Measurements from ENCODE around the gene DCBLD1. TPM values are rescaled to one million over a fixed set of nuclear protein-coding genes. Genes with fewer than 3 reads are reported as not detected.
A peak's percentile ranks its signal among the peaks of the same experiment; 100 is the strongest.

Gene DCBLD1
- total RNA-seq, 1 experiment from 2014 or later = 11.2 TPM

GRCh38 chr6:117545161-117545595 is 62.7 kb downstream of the DCBLD1 start (continued):
- no peak for TF ChIP-seq HMGXB4 (CRISPR knock-in tag; IDR thresholded peaks at IDR 0.05)

- ATAC-seq (no peak), DNase-seq (ENCODE audit: low spot score) (no peak)
- Mint-ChIP-seq H3K27ac (no peak overlapping the region), H3K9me3 (no peaks in the 10 kb centered on the region), H3K4me1 (peaks cover 33% of the 10 kb centered on the region), H3K4me3 (no peak overlapping the region), H3K36me3 (no peaks in the 10 kb centered on the region; the same call in 1 of the 2 replicates), H3K27me3 (ENCODE audit: low read depth) (peaks cover 12% of the 10 kb centered on the region)
- POLR2A ChIA-PET = no interaction called here
- CTCF ChIA-PET = interaction anchor here (0.8 to 3.7 kb wide), 4 partner anchors 63 to 143 kb away, joined by 3 to 16 read pairs (median 6); no protein-coding TSS in a partner anchor
- TF ChIP-seq OVOL2 (CRISPR knock-in tag; IDR thresholded peaks at IDR 0.05; ENCODE audit: borderline replicate concordance) (no peak), KAT7 (CRISPR knock-in tag; IDR thresholded peaks at IDR 0.05; ENCODE audit: borderline replicate concordance) (no peak), ZBTB21 (CRISPR knock-in tag; IDR thresholded peaks at IDR 0.05; ENCODE audit: borderline replicate concordance) (no peak), MAX (CRISPR knock-in tag; IDR thresholded peaks at IDR 0.05) (no peak), JUN (CRISPR knock-in tag; IDR thresholded peaks at IDR 0.05) (no peak), TP53 (CRISPR knock-in tag; IDR thresholded peaks at IDR 0.05) (no peak), ZNF396 (CRISPR knock-in tag; IDR thresholded peaks at IDR 0.05; ENCODE audit: borderline replicate concordance) (no peak), HMGA2 (CRISPR knock-in tag; IDR thresholded peaks at IDR 0.05) (no peak), NFYB (CRISPR knock-in tag; conservative IDR thresholded peaks at IDR 0.05; ENCODE audit: low read depth) (no peak), EMX1 (CRISPR knock-in tag; IDR thresholded peaks at IDR 0.05) (no peak), ATF3 (CRISPR knock-in tag; conservative IDR thresholded peaks at IDR 0.05) (no peak)
- TF ChIP-seq, protein P1, sequence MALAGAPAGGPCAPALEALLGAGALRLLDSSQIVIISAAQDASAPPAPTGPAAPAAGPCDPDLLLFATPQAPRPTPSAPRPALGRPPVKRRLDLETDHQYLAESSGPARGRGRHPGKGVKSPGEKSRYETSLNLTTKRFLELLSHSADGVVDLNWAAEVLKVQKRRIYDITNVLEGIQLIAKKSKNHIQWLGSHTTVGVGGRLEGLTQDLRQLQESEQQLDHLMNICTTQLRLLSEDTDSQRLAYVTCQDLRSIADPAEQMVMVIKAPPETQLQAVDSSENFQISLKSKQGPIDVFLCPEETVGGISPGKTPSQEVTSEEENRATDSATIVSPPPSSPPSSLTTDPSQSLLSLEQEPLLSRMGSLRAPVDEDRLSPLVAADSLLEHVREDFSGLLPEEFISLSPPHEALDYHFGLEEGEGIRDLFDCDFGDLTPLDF (CRISPR knock-in tag; IDR thresholded peaks at IDR 0.05) = no peak
Measured at GRCh38 chr6:117546674-117547073, 64.2 kb downstream of the DCBLD1 start.

DNA sequence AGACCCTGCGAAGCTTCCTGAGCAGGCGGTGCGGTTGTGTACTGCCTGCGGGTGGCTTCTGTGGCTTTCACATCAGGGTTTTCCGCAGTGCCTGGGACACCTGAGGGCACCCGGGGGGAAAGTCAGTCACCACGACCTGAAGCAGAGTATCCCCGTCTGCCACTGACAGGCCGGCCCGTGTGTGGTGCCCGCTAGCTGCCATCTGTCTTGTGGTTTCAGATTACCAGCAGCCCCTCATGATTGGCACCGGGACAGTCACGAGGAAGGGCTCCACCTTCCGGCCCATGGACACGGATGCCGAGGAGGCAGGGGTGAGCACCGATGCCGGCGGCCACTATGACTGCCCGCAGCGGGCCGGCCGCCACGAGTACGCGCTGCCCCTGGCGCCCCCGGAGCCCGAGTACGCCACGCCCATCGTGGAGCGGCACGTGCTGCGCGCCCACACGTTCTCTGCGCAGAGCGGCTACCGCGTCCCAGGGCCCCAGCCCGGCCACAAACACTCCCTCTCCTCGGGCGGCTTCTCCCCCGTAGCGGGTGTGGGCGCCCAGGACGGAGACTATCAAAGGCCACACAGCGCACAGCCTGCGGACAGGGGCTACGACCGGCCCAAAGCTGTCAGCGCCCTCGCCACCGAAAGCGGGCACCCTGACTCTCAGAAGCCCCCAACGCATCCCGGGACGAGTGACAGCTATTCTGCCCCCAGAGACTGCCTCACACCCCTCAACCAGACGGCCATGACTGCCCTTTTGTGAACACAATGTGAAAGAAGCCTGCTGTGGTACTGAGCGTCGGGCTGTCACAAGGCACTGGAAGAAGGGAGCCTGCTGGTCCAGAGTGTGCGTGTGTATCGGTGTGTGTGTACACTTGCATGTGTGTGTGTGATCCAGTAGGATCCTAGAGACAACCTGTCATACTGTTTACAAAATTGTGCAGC is 65.5 kb downstream of the DCBLD1 start:
- no peak overlapping the region for H3K27ac Mint-ChIP-seq
- peak; percentile 85 for ATAC-seq
- H3K27me3 Mint-ChIP-seq (ENCODE audit: low read depth) = peaks cover 12% of the 10 kb centered on the region
- CTCF ChIA-PET = interaction anchor here (0.6 to 3.7 kb wide), 9 partner anchors 12 to 144 kb away, joined by 3 to 16 read pairs (median 4); partner anchors contain the start of gene GOPC
- no peaks in the 10 kb centered on the region for H3K9me3 Mint-ChIP-seq
- DNase-seq (ENCODE audit: low spot score) = peak; percentile 79
- H3K36me3 Mint-ChIP-seq = no peaks in the 10 kb centered on the region; the same call in 1 of the 2 replicates
- POLR2A ChIA-PET = no interaction called here
- H3K4me3 Mint-ChIP-seq = peak overlapping the region; percentile 65
- H3K4me1 Mint-ChIP-seq = peaks cover 30% of the 10 kb centered on the region
- TF ChIP-seq ESRRA (CRISPR knock-in tag; IDR thresholded peaks at IDR 0.05; ENCODE audit: borderline replicate concordance) = no peak
- no peak for TF ChIP-seq HMGA2 (CRISPR knock-in tag; IDR thresholded peaks at IDR 0.05)
- no peak for TF ChIP-seq RORB (CRISPR knock-in tag; IDR thresholded peaks at IDR 0.05)
- no peak for TF ChIP-seq ATF2 (CRISPR knock-in tag; IDR thresholded peaks at IDR 0.05; ENCODE audit: borderline replicate concordance, low read depth)
- TF ChIP-seq E2F5 (CRISPR knock-in tag; IDR thresholded peaks at IDR 0.05) = 0 out of 2 replicates have a peak, but pooled peaks have one; percentile 49
- TF ChIP-seq MXD4 (CRISPR knock-in tag; IDR thresholded peaks at IDR 0.05; ENCODE audit: borderline replicate concordance) = no peak
- TF ChIP-seq ZNF396 (CRISPR knock-in tag; IDR thresholded peaks at IDR 0.05; ENCODE audit: borderline replicate concordance) = no peak
- TF ChIP-seq ATF1 (CRISPR knock-in tag; IDR thresholded peaks at IDR 0.05) = 0 out of 2 replicates have a peak, but pooled peaks have one; percentile 71
- peak; percentile 70 for TF ChIP-seq SP1 (CRISPR knock-in tag; conservative IDR thresholded peaks at IDR 0.05)
- TF ChIP-seq, protein P2, sequence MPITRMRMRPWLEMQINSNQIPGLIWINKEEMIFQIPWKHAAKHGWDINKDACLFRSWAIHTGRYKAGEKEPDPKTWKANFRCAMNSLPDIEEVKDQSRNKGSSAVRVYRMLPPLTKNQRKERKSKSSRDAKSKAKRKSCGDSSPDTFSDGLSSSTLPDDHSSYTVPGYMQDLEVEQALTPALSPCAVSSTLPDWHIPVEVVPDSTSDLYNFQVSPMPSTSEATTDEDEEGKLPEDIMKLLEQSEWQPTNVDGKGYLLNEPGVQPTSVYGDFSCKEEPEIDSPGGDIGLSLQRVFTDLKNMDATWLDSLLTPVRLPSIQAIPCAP (CRISPR knock-in tag; IDR thresholded peaks at IDR 0.05) = peak; percentile 72; the same call in 1 of the 2 replicates
- TF ChIP-seq E2F4 (CRISPR knock-in tag; IDR thresholded peaks at IDR 0.05; ENCODE audit: borderline replicate concordance, low read depth) = 0 out of 2 replicates have a peak, but pooled peaks have one; percentile 56
